SK-N-SH treated with all-trans-retinoic acid at 6 μM for 48 hours (cell line): Measurements from ENCODE around the gene ANKRD11.

Experiments
- ATAC-seq: fragments of 200-7000 bp; cut with Tn5 transposase; 3 replicates; pipeline ENCODE4 v1.9.1; 2020; ENCODE audit warnings: mild to moderate bottlenecking, moderate library complexity
- ARNTL ChIP-seq: fragments of 450-650 bp; formaldehyde crosslinking; IDR thresholded peaks from 2 replicates; pipeline ENCODE4 v1.5.0; 2020; ENCODE audit warnings: low read depth, mild to moderate bottlenecking, moderate library complexity, borderline replicate concordance
- CSDC2 ChIP-seq: fragments of 250-450 bp; sonication (Bioruptor Pico); IDR thresholded peaks from 2 replicates; pipeline ENCODE4 v1.5.0; 2020; ENCODE audit warnings: mild to moderate bottlenecking, moderate library complexity
- ESRRG ChIP-seq: fragments of 250-450 bp; sonication (Bioruptor Pico); IDR thresholded peaks from 2 replicates; pipeline ENCODE4 v1.6.1; 2021; ENCODE audit warnings: mild to moderate bottlenecking
- GLIS3 ChIP-seq: fragments of 250-450 bp; sonication (Bioruptor Pico); IDR thresholded peaks from 2 replicates; pipeline ENCODE4 v1.5.0; 2020; ENCODE audit warnings: mild to moderate bottlenecking, moderate library complexity
- ISL1 ChIP-seq: fragments of 250-450 bp; sonication (Bioruptor Pico); IDR thresholded peaks from 2 replicates; pipeline ENCODE4 v2.1.2; 2022; ENCODE audit warnings: mild to moderate bottlenecking, moderate library complexity
- OSR1 ChIP-seq: fragments of 250-450 bp; sonication (Bioruptor Pico); IDR thresholded peaks from 2 replicates; pipeline ENCODE4 v1.8.0; 2022; ENCODE audit warnings: moderate library complexity, mild to moderate bottlenecking, inconsistent platforms
- PATZ1 ChIP-seq: fragments of 250-450 bp; sonication (Bioruptor Pico); IDR thresholded peaks from 2 replicates; pipeline ENCODE4 v1.8.0; 2020; ENCODE audit warnings: mild to moderate bottlenecking, moderate library complexity, borderline replicate concordance
- PPARA ChIP-seq: fragments of 250-450 bp; sonication (Bioruptor Pico); IDR thresholded peaks from 2 replicates; pipeline ENCODE4 v1.5.0; 2020; ENCODE audit warnings: mild to moderate bottlenecking, borderline replicate concordance
- RARB ChIP-seq: fragments of 250-450 bp; sonication (Bioruptor Pico); IDR thresholded peaks from 2 replicates; pipeline ENCODE4 v1.8.0; 2021; ENCODE audit warnings: mild to moderate bottlenecking, moderate library complexity
- SNAI2 ChIP-seq: fragments of 250-450 bp; sonication (Bioruptor Pico); IDR thresholded peaks from 2 replicates; pipeline ENCODE4 v1.5.0; 2020; ENCODE audit warnings: mild to moderate bottlenecking, moderate library complexity
- ZC3H10 ChIP-seq: fragments of 250-450 bp; sonication (Bioruptor Pico); IDR thresholded peaks from 2 replicates; pipeline ENCODE4 v1.5.1; 2021; ENCODE audit warnings: mild to moderate bottlenecking, moderate library complexity
- ZFP3 ChIP-seq: fragments of 250-450 bp; sonication (Bioruptor Pico); IDR thresholded peaks from 2 replicates; pipeline ENCODE4 v1.5.0; 2020; ENCODE audit warnings: mild to moderate bottlenecking, moderate library complexity
- ZNF565 ChIP-seq: fragments of 450-650 bp; formaldehyde crosslinking; conservative IDR thresholded peaks from 2 replicates; pipeline ENCODE4 v1.5.0; 2020; ENCODE audit warnings: low read depth, mild to moderate bottlenecking, moderate library complexity
- ZNF70 ChIP-seq: fragments of 450-650 bp; formaldehyde crosslinking; IDR thresholded peaks from 2 replicates; pipeline ENCODE4 v1.5.0; 2020; ENCODE audit warnings: mild to moderate bottlenecking, moderate library complexity
- ZNF8 ChIP-seq: fragments of 450-650 bp; formaldehyde crosslinking; IDR thresholded peaks from 2 replicates; pipeline ENCODE4 v1.5.0; 2020; ENCODE audit warnings: mild to moderate bottlenecking, moderate library complexity
- TF ChIP-seq, protein P1 (sequence below): fragments of 250-450 bp; sonication (Bioruptor Pico); IDR thresholded peaks from 2 replicates; pipeline ENCODE4 v1.5.0; 2020; ENCODE audit warnings: mild to moderate bottlenecking, moderate library complexity
- TF ChIP-seq, protein P2 (sequence below): fragments of 250-450 bp; sonication (Bioruptor Pico); IDR thresholded peaks from 2 replicates; pipeline ENCODE4 v1.5.1; 2021; ENCODE audit warnings: mild to moderate bottlenecking, moderate library complexity
- TF ChIP-seq, protein P3 (sequence below): fragments of 250-450 bp; sonication (Bioruptor Pico); IDR thresholded peaks from 2 replicates; pipeline ENCODE4 v1.5.1; 2020; ENCODE audit warnings: low read depth, mild to moderate bottlenecking, moderate library complexity

The ANKRD11 gene

GRCh38 chr16:89489898-89490438 is 393 bp downstream of the ANKRD11 start:
- ATAC-seq: no peak
- TF ChIP-seq ZNF565 (CRISPR knock-in tag) (no peak), OSR1 (CRISPR knock-in tag) (no peak), ISL1 (no peak), ZFP3 (no peak), ARNTL (CRISPR knock-in tag) (no peak), ESRRG (no peak), ZC3H10 (CRISPR knock-in tag) (no peak), PATZ1 (CRISPR knock-in tag) (no peak), CSDC2 (CRISPR knock-in tag) (no peak)
- TF ChIP-seq, protein P1, sequence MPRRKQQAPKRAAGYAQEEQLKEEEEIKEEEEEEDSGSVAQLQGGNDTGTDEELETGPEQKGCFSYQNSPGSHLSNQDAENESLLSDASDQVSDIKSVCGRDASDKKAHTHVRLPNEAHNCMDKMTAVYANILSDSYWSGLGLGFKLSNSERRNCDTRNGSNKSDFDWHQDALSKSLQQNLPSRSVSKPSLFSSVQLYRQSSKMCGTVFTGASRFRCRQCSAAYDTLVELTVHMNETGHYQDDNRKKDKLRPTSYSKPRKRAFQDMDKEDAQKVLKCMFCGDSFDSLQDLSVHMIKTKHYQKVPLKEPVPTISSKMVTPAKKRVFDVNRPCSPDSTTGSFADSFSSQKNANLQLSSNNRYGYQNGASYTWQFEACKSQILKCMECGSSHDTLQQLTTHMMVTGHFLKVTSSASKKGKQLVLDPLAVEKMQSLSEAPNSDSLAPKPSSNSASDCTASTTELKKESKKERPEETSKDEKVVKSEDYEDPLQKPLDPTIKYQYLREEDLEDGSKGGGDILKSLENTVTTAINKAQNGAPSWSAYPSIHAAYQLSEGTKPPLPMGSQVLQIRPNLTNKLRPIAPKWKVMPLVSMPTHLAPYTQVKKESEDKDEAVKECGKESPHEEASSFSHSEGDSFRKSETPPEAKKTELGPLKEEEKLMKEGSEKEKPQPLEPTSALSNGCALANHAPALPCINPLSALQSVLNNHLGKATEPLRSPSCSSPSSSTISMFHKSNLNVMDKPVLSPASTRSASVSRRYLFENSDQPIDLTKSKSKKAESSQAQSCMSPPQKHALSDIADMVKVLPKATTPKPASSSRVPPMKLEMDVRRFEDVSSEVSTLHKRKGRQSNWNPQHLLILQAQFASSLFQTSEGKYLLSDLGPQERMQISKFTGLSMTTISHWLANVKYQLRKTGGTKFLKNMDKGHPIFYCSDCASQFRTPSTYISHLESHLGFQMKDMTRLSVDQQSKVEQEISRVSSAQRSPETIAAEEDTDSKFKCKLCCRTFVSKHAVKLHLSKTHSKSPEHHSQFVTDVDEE (CRISPR knock-in tag): no peak
- TF ChIP-seq, protein P2, sequence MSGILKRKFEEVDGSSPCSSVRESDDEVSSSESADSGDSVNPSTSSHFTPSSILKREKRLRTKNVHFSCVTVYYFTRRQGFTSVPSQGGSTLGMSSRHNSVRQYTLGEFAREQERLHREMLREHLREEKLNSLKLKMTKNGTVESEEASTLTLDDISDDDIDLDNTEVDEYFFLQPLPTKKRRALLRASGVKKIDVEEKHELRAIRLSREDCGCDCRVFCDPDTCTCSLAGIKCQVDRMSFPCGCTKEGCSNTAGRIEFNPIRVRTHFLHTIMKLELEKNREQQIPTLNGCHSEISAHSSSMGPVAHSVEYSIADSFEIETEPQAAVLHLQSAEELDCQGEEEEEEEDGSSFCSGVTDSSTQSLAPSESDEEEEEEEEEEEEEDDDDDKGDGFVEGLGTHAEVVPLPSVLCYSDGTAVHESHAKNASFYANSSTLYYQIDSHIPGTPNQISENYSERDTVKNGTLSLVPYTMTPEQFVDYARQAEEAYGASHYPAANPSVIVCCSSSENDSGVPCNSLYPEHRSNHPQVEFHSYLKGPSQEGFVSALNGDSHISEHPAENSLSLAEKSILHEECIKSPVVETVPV (CRISPR knock-in tag): no peak

DNA sequence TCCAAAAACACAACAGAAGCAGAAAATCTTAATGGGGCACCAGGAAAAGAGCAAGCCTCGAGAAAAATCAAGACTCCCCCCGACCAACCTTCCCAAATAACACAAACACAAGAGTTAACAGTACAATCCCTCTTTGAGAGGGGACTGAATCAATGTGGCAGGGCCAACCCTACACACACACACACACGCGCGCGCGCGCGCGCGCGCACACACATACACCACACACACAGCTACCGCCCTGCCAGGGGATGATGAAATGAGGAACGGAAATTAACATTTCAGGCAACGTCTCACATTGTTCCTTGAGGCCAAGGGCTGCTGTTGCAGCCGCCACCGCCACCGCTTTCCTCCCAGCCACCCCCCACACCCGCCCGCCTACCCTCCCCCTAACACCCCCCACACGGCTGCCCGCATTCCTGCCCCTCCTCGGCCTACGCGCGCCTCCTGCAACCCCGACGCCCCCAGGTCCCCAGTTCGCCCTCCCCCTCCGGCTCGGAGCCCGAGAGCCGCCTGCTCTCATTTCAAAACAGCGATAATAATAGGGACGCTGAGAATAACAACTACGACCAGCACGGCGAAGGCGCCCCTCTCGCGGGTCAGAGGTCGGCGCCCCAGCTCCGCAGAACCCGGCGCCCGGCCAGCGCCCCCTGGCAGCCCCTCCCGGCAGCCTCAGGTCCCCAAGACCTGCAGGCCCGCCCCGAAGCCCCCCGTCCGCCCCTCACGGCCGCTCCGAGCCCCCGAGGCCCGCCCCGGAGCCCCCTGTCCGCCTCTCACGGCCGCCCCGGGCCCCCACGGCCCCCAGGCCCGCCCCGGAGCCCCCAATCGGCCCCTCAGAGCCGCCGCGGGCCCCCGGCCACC is 1.1 kb downstream of the ANKRD11 start:
- peak; percentile 16 for ATAC-seq

DNA sequence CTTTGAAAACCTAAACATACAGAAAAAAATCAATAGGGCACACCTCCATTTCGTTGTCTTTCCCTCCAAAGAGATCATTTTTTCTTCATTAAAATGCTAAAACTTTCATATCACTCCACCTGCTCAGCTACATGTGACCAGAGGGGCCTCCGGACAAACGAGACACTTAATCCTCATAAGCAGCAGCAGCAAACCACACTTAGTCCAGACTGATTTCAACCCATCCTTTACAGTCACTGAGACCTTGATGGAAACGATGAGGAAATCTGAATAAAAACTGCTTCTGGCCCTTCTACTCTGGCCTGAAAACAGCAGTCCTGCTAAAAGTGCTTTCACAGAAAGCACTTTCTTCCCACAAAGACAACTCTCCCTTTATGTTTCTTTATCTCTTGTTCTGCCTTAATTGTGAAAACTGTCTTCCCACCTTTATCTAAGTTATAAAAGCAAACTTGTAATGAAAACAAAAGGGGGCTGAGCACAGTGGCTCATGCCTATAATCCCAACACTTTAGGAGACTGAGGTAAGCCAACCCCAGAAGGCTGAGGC is 4.6 kb downstream of the ANKRD11 start:
- TF ChIP-seq, protein P1 (CRISPR knock-in tag): no peak
- TF ChIP-seq ARNTL (CRISPR knock-in tag) (no peak), ZFP3 (no peak), ZNF70 (CRISPR knock-in tag) (no peak), SNAI2 (CRISPR knock-in tag) (no peak), ZNF8 (no peak), ESRRG (no peak), ZNF565 (CRISPR knock-in tag) (no peak)
- no peak for ATAC-seq

More for the DNA sequence above, 1.1 kb downstream of the ANKRD11 start:
- TF ChIP-seq RARB (CRISPR knock-in tag) (no peak), PPARA (CRISPR knock-in tag) (no peak), ZNF70 (CRISPR knock-in tag) (no peak), ZFP3 (no peak), GLIS3 (CRISPR knock-in tag) (no peak), PATZ1 (CRISPR knock-in tag) (no peak), ISL1 (no peak), ZNF8 (no peak), ZNF565 (CRISPR knock-in tag) (no peak)
- TF ChIP-seq, protein P3, sequence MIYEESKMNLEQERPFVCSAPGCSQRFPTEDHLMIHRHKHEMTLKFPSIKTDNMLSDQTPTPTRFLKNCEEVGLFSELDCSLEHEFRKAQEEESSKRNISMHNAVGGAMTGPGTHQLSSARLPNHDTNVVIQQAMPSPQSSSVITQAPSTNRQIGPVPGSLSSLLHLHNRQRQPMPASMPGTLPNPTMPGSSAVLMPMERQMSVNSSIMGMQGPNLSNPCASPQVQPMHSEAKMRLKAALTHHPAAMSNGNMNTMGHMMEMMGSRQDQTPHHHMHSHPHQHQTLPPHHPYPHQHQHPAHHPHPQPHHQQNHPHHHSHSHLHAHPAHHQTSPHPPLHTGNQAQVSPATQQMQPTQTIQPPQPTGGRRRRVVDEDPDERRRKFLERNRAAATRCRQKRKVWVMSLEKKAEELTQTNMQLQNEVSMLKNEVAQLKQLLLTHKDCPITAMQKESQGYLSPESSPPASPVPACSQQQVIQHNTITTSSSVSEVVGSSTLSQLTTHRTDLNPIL (CRISPR knock-in tag): no peak
